ENCODE data around the gene AKAP10.
"Not testable (repeated sequence)": the region's sequence is repeated elsewhere in the genome, so short reads cannot be mapped to it uniquely, and the experiment has no call there.

Gene AKAP10

DNA sequence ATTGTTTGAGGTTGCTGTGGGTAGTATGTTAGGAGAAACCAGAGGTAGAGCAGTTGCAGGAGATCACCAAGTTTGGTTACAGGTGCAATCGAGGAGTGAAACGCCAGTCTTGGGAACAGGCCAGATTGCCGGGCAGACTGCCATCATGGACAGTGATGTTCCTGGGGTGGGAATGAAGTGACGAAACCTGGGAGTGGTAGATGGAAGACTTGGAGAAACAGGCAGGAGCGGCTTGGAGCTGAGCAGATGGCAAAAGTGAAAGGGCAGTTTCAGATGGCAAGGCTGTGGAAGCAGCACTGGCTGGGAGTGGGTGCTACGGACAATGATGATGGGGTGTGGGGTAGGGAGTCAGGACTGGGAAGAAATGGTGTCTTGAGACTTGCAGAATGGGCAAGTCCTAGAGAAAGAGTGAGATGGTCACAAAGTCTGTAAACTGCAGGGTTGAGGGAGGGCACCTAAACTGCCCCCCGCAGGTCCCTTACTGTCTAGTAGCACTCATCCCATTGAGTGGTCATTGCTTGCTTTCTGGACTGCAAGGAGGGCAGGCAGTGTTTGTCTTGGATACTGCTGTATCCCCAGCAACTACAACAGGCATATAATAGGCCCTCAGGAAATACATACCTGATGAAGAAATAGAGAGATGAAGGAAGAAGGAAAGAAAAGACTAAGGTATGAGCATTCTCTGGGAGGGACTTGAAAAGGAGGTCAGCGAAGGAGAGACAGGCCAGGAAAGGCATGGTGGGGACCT, 80.4 kb downstream of the AKAP10 start:
- TF ChIP-seq, protein P1, sequence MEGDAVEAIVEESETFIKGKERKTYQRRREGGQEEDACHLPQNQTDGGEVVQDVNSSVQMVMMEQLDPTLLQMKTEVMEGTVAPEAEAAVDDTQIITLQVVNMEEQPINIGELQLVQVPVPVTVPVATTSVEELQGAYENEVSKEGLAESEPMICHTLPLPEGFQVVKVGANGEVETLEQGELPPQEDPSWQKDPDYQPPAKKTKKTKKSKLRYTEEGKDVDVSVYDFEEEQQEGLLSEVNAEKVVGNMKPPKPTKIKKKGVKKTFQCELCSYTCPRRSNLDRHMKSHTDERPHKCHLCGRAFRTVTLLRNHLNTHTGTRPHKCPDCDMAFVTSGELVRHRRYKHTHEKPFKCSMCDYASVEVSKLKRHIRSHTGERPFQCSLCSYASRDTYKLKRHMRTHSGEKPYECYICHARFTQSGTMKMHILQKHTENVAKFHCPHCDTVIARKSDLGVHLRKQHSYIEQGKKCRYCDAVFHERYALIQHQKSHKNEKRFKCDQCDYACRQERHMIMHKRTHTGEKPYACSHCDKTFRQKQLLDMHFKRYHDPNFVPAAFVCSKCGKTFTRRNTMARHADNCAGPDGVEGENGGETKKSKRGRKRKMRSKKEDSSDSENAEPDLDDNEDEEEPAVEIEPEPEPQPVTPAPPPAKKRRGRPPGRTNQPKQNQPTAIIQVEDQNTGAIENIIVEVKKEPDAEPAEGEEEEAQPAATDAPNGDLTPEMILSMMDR (IDR thresholded peaks at IDR 0.05; ENCODE audit: insufficient read depth, low read length, poor library complexity, severe bottlenecking), result no peak
- no peak for DNase-seq (ENCODE audit: extremely low read depth, insufficient read length)
- peaks cover 3% of the 10 kb centered on the region; the same call in 1 of the 2 replicates for H3K36me3 ChIP-seq (ENCODE audit: control insufficient read depth, insufficient read depth, low read length)
- no peak overlapping the region for H3K4me3 ChIP-seq (replicated peaks; ENCODE audit: low read depth, low read length)
- no peaks in the 10 kb centered on the region for H3K27me3 ChIP-seq (replicated peaks; ENCODE audit: control insufficient read depth, insufficient read depth, low read length)

GRCh38 chr17:19896679-19897078, 80.9 kb downstream of the AKAP10 start:
- Histone ChIP-seq H3K27me3 (replicated peaks; ENCODE audit: control insufficient read depth, insufficient read depth, low read length) (no peaks in the 10 kb centered on the region), H3K4me3 (replicated peaks; ENCODE audit: low read depth, low read length) (no peak overlapping the region), H3K36me3 (ENCODE audit: control insufficient read depth, insufficient read depth, low read length) (peaks cover 3% of the 10 kb centered on the region; the same call in 1 of the 2 replicates)
- TF ChIP-seq, protein P1 (IDR thresholded peaks at IDR 0.05; ENCODE audit: insufficient read depth, low read length, poor library complexity, severe bottlenecking), result no peak
- DNase-seq (ENCODE audit: extremely low read depth, insufficient read length), result no peak

DNA sequence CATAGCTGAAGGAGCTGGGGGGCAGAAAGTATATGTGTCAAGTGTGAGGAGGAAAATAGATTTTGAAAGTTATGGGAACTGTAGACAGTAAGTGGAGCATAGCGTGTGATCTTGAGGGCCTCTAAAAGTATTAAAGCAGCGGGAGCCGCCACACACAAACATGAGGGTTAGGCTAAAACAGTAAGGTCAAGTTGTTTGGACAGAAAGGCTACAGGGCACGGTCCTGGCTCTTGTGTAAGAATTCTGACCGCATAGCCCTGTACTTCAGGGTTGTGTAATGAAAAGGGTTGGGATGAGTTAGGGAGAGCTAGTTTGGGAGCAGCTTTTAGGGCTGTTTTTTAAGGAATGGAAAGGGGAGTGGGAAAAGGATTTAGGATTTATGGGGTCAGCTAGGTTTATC, 87.1 kb downstream of the AKAP10 start:
- DNase-seq (ENCODE audit: extremely low read depth, insufficient read length); H3K36me3 ChIP-seq (ENCODE audit: control insufficient read depth, insufficient read depth, low read length); H3K27me3 ChIP-seq (replicated peaks; ENCODE audit: control insufficient read depth, insufficient read depth, low read length); H3K4me3 ChIP-seq (replicated peaks; ENCODE audit: low read depth, low read length): not testable (repeated sequence)

GRCh38 chr17:19890001-19890400, 87.6 kb downstream of the AKAP10 start:
- not testable (repeated sequence) for DNase-seq (ENCODE audit: extremely low read depth, insufficient read length); H3K4me3 ChIP-seq (replicated peaks; ENCODE audit: low read depth, low read length); H3K27me3 ChIP-seq (replicated peaks; ENCODE audit: control insufficient read depth, insufficient read depth, low read length); H3K36me3 ChIP-seq (ENCODE audit: control insufficient read depth, insufficient read depth, low read length)

GRCh38 chr17:19886116-19886515, 91.5 kb downstream of the AKAP10 start:
- no peak for DNase-seq (ENCODE audit: extremely low read depth, insufficient read length)
- Histone ChIP-seq H3K4me3 (replicated peaks; ENCODE audit: low read depth, low read length) (no peak overlapping the region), H3K36me3 (ENCODE audit: control insufficient read depth, insufficient read depth, low read length) (no peaks in the 10 kb centered on the region), H3K27me3 (replicated peaks; ENCODE audit: control insufficient read depth, insufficient read depth, low read length) (no peaks in the 10 kb centered on the region)
- TF ChIP-seq, protein P1 (IDR thresholded peaks at IDR 0.05; ENCODE audit: insufficient read depth, low read length, poor library complexity, severe bottlenecking), result no peak

DNA sequence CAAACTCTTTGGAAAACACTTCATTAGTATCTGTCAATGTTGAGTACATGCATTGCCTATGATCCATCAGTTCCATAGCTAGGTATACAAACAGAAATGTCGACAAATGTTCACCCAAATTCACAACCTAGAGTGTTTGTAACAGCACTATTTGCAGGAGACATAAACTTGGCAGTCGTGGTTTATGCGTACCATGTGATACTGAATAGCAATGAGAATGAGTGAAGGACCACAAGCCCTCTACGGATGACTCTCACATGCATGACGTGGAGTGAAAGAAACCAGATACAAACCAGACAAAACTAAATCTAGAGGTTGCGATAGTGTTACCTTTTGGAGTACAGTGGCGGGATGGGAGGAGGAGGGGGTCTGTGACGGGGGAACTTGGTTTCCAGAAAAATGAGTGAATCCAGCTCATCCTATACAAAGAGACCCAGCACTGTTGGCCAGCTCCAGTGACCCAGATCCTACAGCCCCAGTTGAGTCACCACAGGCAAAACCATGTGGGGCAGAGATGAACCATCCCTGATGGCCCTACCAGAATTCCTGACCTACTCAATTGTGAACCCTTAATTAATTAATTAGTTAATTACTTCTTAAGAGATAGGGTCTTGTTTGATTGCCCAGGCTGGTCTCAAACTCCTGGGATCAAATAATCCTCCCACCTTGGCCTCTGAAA, 94.0 kb downstream of the AKAP10 start:
- Histone ChIP-seq H3K36me3 (ENCODE audit: control insufficient read depth, insufficient read depth, low read length) (no peaks in the 10 kb centered on the region), H3K27me3 (replicated peaks; ENCODE audit: control insufficient read depth, insufficient read depth, low read length) (no peaks in the 10 kb centered on the region), H3K4me3 (replicated peaks; ENCODE audit: low read depth, low read length) (no peak overlapping the region)
- no peak for DNase-seq (ENCODE audit: extremely low read depth, insufficient read length)
- TF ChIP-seq, protein P1 (IDR thresholded peaks at IDR 0.05; ENCODE audit: insufficient read depth, low read length, poor library complexity, severe bottlenecking), result no peak

Data from GM06990 (cell line).